ENCODE measurements around the gene NCKAP1.
"Not testable (repeated sequence)": the region's sequence is repeated elsewhere in the genome, so short reads cannot be mapped to it uniquely, and the experiment has no call there.

Gene NCKAP1, protein sequence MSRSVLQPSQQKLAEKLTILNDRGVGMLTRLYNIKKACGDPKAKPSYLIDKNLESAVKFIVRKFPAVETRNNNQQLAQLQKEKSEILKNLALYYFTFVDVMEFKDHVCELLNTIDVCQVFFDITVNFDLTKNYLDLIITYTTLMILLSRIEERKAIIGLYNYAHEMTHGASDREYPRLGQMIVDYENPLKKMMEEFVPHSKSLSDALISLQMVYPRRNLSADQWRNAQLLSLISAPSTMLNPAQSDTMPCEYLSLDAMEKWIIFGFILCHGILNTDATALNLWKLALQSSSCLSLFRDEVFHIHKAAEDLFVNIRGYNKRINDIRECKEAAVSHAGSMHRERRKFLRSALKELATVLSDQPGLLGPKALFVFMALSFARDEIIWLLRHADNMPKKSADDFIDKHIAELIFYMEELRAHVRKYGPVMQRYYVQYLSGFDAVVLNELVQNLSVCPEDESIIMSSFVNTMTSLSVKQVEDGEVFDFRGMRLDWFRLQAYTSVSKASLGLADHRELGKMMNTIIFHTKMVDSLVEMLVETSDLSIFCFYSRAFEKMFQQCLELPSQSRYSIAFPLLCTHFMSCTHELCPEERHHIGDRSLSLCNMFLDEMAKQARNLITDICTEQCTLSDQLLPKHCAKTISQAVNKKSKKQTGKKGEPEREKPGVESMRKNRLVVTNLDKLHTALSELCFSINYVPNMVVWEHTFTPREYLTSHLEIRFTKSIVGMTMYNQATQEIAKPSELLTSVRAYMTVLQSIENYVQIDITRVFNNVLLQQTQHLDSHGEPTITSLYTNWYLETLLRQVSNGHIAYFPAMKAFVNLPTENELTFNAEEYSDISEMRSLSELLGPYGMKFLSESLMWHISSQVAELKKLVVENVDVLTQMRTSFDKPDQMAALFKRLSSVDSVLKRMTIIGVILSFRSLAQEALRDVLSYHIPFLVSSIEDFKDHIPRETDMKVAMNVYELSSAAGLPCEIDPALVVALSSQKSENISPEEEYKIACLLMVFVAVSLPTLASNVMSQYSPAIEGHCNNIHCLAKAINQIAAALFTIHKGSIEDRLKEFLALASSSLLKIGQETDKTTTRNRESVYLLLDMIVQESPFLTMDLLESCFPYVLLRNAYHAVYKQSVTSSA

DNA sequence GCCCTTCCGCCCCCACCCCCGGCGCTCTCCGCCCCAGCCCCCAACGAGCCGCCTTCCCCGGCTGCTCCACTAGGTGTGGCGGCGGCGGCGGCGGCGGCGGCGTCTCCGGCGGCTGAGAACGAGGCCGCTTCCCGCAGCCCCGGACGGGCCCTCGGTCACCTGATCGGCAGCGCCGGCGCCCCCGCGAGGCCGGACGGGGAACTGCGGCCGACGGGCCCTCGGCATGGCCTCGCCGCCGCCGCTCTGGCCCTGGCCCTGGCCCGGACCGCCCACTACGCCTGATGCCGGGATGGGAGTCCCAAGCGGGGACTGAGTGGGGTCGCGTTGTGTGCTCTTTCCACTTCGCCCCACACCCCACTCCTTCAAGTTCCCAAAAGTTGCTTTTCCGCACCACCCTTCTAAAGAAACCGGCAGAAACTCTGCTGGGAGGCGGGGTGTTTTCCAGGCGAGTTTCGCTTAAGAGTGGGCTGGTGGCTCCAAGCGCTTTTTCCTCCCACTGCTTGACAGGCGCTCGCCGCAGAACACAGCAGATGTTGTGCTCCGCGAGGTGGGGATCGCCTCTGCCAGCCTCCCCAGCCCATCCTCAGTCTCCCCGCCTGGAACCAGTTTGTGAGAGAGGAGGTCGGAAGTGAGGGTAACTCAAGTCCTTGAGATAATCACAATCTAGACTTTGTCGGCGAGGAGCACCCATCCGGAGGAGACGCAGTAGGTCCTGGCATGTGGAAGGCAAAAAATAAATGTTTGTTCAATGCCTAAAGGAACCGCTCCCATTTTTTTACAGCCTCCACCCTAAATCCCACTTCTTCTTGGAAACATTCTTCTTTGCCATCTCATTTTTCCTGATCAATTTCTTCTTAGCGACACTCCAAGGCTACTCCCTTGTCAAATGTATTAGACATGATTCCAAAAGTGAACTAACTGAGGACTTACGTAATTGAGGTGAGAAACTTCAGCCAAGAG is at the start of gene NCKAP1:
Gene NCKAP1, minus strand, starts transcription at position 117 of the 960 bp plus-strand sequence. CDS start 358 bp downstream, outside the sequence.
- peak; percentile 86 for DNase-seq

DNA sequence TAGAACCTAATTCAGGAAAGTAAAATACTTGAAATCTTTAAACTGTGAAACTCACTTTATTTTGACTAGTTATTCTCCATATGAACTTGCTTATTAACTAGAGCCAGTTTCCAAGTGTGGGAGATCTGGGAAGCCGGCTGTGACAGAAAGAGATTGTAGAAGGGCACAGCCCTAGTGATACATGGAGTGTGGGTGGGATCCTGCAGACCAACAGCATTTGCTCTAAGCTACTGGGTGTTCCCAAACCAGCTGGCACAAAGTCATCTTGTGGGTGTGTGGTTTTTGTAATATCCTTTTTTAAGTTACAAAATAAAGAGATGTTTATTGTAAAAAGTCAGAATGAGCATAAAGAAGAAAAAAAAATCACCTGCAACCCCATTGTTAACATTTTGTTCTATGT is 43.7 kb upstream of the NCKAP1 start:
- no peak for DNase-seq

DNA sequence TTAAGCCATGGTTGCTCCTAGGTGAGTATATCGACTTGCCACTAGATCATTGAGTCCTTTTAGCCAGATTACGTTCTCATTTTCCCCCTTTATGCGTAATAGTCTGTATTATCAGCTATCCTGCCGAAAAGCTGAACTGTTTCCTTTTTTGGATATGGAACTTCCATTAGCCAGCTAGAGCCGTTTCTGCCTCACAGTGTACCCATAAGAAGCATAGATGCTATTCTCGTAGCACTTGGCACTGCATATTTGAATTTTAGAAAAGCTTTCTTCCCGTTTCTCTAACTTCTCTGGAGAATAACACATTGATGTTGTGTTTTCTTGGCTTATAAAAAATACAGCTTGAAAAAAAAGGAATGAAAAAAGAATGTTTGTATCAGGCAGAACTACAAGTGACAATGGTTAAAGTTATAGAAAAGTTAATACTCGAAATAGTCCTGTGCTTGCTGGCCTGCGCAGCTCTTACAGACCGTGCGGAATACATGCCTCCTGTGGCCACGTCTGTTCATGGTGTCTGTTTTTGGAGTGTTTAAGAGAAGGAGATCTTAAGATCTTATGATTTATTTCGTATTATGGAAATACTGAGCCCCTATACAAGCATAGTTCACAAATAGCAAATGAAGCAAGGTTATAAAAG is 41.0 kb upstream of the NCKAP1 start:
- DNase-seq, result peak; percentile 57

DNA sequence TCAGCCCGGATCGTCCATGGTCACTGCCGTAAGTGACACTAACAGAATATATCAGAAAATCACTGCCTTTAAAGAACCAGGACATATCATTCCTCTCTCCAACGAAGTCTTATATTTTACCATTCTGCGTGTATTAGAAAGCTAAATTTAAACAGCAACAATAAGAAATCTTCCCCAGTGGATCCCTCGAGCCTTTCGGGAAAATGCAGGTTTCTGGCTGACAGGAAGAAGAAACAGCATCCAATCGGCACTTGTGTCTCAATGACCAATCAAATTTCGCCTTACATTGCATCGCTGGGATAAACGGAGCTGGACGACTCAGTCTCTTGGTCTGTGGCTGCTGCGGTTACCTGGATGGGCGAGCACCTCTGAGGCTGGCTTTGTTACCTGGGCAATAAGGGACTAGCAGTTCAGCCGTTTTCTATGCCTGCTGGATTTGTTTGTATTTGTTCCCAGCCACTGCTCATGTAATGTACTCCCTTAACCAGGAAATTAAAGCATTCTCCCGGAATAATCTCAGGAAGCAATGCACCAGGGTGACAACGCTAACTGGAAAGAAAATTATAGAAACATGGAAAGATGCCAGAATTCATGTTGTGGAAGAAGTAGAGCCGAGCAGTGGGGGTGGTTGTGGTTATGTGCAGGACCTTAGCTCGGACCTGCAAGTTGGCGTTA is 40.3 kb upstream of the NCKAP1 start, which contains the start of gene DUSP19:
Gene DUSP19, plus strand, starts transcription at position 284 of the 675 bp plus-strand sequence. Its CDS starts 187 bp downstream, at position 471.
- peak; percentile 79 for DNase-seq

DNA sequence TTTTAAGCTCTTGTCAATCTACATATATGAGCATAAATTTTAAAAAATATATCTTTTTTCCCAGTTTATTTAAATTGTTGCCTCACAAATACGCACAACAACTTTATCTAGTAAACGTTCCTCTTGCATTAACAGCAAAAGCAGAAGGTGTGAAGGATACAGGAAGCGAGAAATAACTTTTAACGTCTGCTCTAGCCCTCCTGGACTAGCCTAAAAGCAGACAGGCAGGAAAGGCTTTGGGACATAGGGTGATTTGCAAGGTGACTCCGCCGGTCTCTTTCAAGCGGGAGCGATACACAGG is 39.9 kb upstream of the NCKAP1 start:
- DNase-seq, result peak; percentile 17

DNA sequence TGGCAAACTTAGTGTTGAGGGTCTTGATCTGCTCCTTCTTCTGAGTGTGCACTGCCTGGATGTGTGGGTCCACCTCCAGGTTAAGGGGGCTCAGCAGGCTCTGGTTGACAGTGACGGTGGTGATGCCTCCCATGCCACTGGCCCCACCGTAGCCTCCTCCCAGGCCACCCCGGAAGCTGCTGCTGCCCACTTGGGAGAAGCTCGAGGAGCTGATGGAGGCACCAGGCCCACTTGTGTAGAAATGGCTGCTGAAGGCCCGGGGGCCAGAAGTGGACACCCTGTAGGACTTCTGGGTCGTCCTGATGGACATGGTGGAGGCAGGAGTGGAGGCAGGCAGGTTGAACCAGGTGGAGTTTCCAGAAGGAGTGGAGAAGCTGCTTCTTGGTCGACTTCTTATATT is 33.9 kb upstream of the NCKAP1 start:
- DNase-seq, result no peak

DNA sequence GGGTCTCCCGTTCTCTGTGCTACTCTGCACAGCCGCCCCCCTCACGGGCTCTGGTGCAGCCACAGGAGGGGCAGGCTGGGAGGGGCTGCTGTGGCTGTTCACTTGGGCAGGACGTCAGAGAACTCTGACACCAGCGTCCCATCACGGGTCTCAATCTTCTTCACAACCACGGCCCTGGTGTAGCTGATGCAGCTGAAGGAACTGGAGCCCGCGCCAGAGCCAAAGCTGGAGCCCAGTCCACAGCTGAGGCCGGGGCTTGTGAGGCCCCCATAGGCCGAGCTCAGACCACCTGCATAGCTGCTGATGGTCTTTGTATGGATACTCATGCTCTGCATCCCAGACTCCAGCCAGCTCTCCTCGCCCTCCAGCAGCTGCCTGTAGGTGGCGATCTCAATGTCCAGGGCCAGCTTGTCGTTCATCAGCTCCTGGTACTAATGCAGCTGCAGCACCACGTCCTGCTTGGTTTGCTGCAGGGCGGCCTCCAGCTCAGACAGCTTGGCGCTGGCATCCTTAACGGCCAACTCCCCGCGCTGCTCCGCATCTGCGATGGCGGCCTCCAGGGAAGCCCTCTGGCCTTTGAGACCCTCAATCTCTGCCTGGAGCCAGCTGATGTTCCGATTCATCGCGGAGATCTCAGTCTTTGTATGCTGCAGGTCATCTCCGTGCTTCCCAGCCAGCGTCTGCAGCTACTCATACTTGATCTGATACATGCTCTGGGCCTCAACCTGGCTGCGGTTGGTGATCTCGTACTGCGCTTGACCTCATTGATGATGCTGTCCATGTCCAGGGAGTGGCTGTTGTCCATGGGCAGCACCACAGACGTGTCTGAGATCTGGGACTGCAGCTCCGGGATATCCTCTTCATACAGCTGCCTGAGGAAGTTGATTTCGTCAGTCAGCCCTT is 32.9 kb upstream of the NCKAP1 start:
- peak; percentile 14 for DNase-seq

DNA sequence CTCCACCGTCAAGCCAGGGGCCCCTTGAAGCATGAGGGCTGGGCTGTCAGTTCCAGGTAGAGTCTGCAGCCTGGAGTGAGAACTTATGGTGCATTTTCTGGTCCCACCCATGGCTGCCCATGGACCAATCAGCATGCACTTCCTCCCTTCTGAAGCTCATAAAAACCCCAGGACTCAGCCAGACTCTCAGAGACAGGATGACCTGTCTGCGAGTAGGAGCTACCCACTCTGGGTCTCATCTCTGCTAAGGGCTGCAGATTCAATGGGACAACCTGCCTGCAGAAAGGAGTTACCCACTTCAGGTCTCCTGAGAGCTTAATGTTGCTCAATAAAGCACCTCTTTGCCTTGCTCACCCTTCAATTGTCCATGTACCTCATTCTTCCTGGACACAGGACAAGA is 30.9 kb upstream of the NCKAP1 start:
- DNase-seq, result no peak

DNA sequence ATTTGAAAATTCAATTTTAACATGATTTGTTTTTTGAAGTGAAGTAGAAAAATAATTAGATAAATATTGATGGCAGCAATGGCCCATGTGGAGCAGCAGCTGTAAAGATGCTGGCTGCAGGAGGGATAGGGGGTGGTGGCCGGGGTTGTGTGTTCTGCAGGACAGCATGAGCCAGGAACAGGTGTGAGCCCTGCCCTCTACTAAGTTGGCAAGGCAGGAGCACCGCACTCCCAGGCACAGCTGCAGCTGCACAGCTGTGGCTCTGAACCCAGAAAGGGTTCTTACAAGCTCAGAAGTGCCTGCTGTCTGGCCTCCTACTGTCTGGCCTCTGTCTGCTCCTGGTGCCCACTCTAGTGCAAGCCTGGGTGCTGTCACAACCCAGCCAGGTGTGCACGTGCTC is 30.3 kb upstream of the NCKAP1 start:
- DNase-seq, result no peak

DNA sequence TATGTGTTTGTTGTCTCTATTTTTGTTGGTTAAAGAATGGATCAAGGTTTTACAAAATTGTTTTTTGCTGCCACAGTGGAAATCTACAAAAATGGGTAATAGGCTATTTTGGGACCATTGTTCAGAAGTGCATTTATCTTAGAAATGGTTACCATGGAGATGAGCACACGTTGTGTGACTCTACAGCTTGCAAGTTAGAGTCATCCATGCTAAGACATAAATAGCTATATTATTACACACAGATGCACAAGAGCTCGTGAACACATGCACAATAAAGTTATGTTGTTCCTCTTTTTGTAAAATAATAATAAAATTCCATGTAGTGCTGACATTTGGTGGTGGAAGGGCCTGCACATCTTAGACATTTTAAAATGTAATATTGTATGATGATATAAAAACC is 24.8 kb upstream of the NCKAP1 start:
- DNase-seq, result peak; percentile 87

DNA sequence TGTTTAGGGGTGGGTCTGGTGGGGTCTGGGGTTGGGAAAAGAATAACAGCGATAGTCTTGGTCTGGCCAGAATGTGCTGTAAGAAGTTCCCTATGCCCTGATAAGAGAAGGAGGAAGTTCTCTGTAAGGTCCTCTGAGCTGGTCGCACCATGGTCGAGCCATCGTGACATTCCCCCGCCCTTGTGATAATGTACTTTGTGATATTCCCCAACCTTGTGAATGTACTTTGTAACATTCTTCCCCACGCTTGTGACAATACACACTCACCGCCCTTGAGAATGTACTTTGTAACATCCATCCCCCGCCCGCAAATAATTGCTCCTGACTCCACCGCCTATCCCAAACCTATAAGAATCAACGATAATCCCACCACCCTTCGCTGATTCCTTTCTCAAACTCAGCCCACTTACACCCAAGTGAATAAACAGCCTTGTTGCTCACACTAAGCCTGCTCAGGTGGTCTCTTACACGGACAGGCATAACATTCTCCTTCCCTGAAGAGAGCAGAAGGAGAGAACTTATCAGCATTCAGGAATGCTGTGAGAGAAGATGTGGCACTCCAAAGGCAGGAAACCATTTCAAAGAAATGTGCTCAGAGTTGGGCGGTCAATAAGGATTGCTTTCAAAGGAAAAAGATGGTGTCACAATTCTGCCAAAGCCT is 22.4 kb upstream of the NCKAP1 start:
- no peak for DNase-seq

DNA sequence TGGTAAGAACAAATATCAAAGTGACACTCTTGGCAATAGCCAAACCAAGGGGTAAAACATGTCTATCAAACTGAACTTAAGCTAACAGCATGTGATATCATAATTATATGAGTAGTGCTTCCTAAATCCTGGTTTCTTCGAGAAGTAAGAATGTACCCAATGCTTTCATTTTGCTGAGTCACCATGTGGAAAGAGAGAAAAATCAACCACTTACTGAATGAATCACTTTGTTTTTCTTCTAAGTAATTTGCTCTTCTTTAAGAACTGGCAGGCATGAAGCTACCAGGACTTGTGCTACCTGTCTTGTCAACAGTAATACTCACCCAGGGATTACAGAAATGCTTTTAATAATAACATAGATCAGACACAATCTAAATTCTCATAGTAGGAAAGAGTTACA is 21.3 kb upstream of the NCKAP1 start:
- peak; percentile 85 for DNase-seq

DNA sequence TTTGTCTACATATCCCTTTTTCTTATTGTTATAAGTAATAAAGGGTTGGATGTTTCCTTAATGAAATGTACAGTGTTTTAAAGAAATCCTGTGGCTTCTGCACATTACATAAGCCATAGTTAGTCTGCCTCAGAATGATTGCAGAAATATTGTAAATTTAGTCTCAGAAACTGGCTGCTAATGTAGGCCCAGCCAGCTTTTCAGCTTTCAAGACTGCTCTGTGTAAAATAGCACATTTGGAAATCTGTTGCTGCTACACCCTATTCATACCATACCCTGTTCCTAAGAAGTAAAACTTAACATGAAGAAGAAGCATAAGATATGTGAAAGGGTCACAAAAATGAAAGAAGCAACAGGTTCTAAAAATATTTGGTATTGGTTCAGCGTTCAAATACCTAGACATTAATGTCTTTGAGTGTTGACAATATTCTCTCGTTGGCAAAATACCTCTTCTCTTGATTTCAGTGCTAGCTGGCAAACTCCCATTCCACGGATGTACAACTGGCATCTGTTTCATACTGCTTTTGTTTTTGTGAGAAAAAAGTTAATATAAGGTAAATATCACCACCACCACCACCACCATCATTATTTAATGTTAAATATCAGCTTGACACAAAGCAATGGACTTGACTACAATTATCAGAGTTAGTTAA is 19.2 kb upstream of the NCKAP1 start:
- DNase-seq, result no peak

DNA sequence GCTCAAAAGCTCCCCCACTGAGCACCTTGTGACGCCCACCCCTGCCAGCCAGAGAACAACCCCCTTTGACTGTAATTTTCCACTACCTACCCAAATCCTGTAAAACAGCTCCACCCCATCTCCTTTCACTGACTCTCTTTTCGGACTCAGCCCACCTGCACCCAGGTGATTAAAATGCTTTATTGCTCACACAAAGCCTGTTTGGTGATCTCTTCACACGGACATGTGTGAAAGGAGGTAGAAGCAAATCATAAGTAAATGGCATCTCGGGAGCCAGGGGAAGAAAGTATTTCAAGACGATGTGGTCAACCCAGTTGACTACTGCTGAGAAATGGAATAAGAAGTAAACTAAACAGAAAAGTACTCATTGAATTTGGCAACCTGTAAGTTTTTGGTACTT is 11.2 kb upstream of the NCKAP1 start:
- no peak for DNase-seq

DNA sequence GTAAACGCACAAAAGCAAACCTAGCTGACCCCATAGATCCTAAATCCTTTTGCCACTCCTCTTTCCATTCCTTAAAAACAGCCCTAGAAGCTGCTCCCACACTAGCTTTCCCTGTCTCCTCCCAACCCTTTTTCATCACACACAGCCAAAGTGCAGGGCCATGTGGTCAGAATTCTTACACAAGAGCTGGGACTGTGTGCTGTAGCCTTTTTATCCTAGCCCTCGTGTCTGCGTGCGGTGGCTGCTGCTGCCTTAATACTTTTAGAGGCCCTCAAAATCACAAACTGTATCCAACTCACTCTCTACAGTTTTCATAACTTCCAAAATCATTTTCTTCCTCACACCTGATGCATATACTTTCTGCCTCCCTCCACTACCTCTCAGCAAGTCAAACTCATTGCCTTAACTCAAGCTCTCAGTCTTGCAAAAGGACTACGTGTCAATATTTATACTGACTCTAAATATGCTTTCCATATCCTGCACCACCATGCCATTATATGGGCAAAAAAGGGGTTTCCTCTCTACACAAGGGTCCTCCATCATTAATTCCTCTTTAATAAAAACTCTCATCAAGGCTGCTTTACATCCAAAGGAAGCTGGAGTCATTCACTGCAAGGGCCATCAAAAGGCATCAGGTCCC is 9.3 kb upstream of the NCKAP1 start:
- not testable (repeated sequence) for DNase-seq

DNA sequence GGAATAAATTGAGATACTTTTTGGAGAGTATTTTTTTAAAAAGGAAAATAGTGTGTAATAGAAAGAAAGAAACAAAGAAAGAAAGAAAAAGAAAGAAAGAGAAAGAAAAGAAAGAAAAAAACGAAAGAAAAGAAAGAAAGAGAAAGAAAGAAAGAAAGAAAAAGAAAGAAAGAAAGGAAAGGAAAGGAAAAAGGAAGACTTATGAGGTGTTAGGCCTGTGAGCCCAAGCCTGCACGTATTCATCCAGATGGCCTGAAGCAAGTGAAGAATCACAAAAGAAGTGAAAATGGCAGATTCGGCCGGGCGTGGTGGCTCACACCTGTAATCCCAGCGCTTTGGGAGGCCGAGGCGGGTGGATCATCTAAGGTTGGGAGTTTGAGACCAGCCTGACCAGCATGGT is 5.3 kb upstream of the NCKAP1 start:
- DNase-seq, result not testable (repeated sequence)

DNA sequence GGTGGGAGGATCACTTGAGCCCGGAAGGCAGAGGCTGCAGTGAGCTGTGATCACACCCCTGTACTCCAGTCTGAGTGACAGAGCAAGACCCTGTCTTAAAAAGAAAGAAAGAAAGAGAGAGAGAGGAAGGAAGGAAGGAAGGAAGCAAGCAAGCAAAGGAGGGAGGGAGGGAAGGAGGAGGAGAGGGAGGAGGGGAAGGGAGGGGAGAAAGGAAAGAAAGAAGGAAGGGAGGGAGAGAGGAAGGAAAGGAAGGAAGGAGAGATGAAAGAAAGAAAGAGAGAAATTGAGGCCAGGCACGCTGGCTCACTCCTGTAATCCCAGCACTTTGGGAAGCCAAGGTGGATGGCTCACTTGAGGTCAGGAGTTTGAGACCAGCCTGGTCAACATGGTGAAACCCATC is 2.3 kb upstream of the NCKAP1 start:
- no peak for DNase-seq

DNA sequence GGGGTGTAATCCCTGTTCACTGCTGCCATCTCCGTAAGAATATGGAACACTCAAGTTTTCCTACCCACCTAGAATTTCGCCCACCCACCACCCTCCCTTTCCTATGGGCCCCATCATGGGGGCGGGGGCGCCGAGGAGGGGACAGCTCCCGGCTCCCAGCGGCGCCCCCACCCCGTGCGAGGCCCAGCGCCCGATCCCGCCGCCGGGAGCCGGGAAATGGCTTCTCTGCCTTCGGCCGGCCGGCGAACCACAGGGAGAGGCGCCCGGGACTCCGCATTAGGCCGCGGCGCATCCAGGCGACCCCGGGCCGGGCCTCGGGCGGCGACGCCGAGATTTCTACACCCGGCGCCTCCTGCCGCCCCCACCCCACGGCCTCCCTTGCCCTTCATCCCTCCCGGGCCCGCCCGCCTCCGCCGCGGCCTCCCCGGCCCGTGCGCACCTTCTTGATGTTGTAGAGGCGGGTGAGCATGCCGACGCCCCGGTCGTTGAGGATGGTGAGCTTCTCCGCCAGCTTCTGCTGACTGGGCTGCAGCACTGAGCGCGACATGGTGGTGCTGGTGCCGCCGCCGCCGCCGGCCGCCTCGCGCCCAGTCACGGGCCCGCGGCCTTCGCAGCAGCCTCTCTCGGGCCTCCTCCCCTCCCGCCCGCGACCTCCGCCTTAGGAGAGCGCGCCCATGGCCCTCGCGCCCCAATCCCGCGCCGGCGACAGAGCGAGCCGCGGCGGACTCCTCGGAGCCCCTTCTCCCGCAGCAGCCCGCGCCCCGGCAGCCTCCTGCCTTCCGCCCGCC is 510 bp downstream of the NCKAP1 start:
- no peak for DNase-seq

All from HCEC 1CT (cell line).